WTC11 (cell line): ENCODE results near the gene APLF.

Experiments
- CTCF ChIP-seq: fragments of 200-600 bp; IDR thresholded peaks from 2 replicates; pipeline ENCODE4 v1.8.0; 2022; ENCODE audit warnings: antibody characterized with exemption
- FOXJ3 ChIP-seq: sonication (generic); formaldehyde crosslinking; IDR thresholded peaks from 2 replicates; pipeline ENCODE4 v1.9.0; 2021; ENCODE audit warnings: missing genetic modification reagents, mild to moderate bottlenecking, borderline replicate concordance
- SP1 ChIP-seq: sonication (generic); formaldehyde crosslinking; conservative IDR thresholded peaks from 2 replicates; pipeline ENCODE4 v1.8.1; 2022; ENCODE audit warnings: missing genetic modification reagents
- ZNF416 ChIP-seq: fragments of 250-450 bp; sonication (Bioruptor Pico); IDR thresholded peaks from 2 replicates; pipeline ENCODE4 v1.9.0; 2021; ENCODE audit warnings: mild to moderate bottlenecking, inconsistent platforms

- no peak for TF ChIP-seq FOXJ3 (CRISPR knock-in tag)
- TF ChIP-seq CTCF, result no peak
- TF ChIP-seq SP1 (CRISPR knock-in tag), result no peak
- no peak for TF ChIP-seq ZNF416 (CRISPR knock-in tag)
Measured at GRCh38 chr2:68434981-68435380, 32.4 kb upstream of the APLF start.
